Measurements from ENCODE around the gene PPA2.

- TF ChIP-seq CTCF (IDR thresholded peaks at IDR 0.05): no peak
- no peak for TF ChIP-seq POLR2A (IDR thresholded peaks at IDR 0.05)
Observed at GRCh38 chr4:105460306-105460705, 13.6 kb downstream of the PPA2 start.
